DND-41 (cell line): ENCODE measurements around the gene HINT3.

Source experiments
- ATAC-seq: fragments of 200-7000 bp; cut with Tn5 transposase; 3 replicates; pipeline ENCODE4 v1.9.1; 2021; ENCODE audit warnings: low read depth; ENCODE audit not compliant: insufficient read depth
- DNase-seq: peaks from one replicate; pipeline ENCODE4 v3.0.0-alpha.2; 2020
- H2AFZ ChIP-seq: 2 replicates; pipeline ENCODE4 v1.6.0; 2012; ENCODE audit warnings: low read depth, low read length
- H3K27ac ChIP-seq: 2 replicates; pipeline ENCODE4 v1.5.1; 2012; ENCODE audit warnings: low read length, inconsistent platforms
- H3K27me3 ChIP-seq: fragments of 200-600 bp; sonication (generic); 2 replicates; pipeline ENCODE4 v1.6.0; 2012; ENCODE audit warnings: low read length, mild to moderate bottlenecking, inconsistent platforms; ENCODE audit not compliant: insufficient read depth, poor library complexity
- H3K36me3 ChIP-seq: 2 replicates; pipeline ENCODE4 v1.5.1; 2012; ENCODE audit warnings: low read length, inconsistent platforms; ENCODE audit not compliant: insufficient read depth
- H3K4me1 ChIP-seq: 2 replicates; pipeline ENCODE4 v1.5.1; 2012; ENCODE audit warnings: mild to moderate bottlenecking, low read length; ENCODE audit not compliant: insufficient read depth
- H3K4me2 ChIP-seq: 2 replicates; pipeline ENCODE4 v1.6.0; 2012; ENCODE audit warnings: mild to moderate bottlenecking, moderate library complexity, low read length, inconsistent platforms; ENCODE audit not compliant: insufficient read depth
- H3K4me3 ChIP-seq, 2 experiments: fragments of 200-600 bp in 1 of 2; shearing (Covaris generic) in 1 of 2; 2 replicates each; pipeline ENCODE4 v1.5.1; 2012 to 2016; ENCODE audit warnings: inconsistent platforms in 2 of 2, low read length in 2 of 2, mild to moderate bottlenecking in 2 of 2, low read depth in 1 of 2, moderate library complexity in 1 of 2
- H3K79me2 ChIP-seq: 2 replicates; pipeline ENCODE4 v1.6.0; 2012; ENCODE audit warnings: low read length, inconsistent platforms; ENCODE audit not compliant: insufficient read depth
- H3K9ac ChIP-seq: 2 replicates; pipeline ENCODE4 v1.6.0; 2012; ENCODE audit warnings: low read depth, mild to moderate bottlenecking, inconsistent platforms, low read length, moderate library complexity
- H3K9me3 ChIP-seq: 2 replicates; pipeline ENCODE4 v1.5.1; 2012; ENCODE audit warnings: low read length, moderate library complexity, mild to moderate bottlenecking, inconsistent platforms; ENCODE audit not compliant: insufficient read depth, severe bottlenecking
- H4K20me1 ChIP-seq: 2 replicates; pipeline ENCODE4 v1.6.0; 2012; ENCODE audit warnings: low read length; ENCODE audit not compliant: insufficient read depth
- CTCF ChIP-seq: IDR thresholded peaks from 2 replicates; pipeline ENCODE4 v1.5.1; 2012; ENCODE audit warnings: borderline replicate concordance, low read length, moderate library complexity, mild to moderate bottlenecking; ENCODE audit not compliant: poor library complexity, severe bottlenecking; ENCODE audit errors: extremely low read depth
- EZH2 ChIP-seq: IDR thresholded peaks from 3 replicates; pipeline ENCODE4 v1.6.1; 2012; ENCODE audit warnings: borderline replicate concordance, low read depth, mild to moderate bottlenecking, moderate library complexity, low read length, inconsistent platforms; ENCODE audit not compliant: severe bottlenecking

The HINT3 gene

DNA sequence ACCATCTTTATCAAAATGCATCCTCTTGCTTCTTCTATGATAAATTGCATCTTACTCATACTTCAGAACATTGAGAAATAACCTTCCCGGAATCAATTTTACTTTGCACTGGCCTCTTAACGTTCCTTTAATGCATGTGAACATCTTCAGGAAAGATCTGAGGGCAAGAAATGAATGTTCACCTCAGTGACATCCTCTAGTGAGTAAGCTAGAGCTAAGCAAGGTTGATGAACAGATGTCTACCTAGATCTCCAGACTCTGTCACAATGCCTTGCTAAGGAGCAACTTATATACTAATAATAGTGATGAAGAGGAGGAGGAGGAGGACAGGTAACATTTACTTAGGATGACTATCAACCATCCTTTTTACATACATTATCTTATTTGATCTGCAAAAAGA is 16.8 kb upstream of the HINT3 start:
- Histone ChIP-seq H3K9me3 (no peaks in the 10 kb centered on the region), H3K27me3 (peaks cover 8% of the 10 kb centered on the region), H3K79me2 (no peaks in the 10 kb centered on the region), H2AFZ (no peak overlapping the region), H3K36me3 (no peaks in the 10 kb centered on the region), H3K9ac (no peak overlapping the region), H4K20me1 (no peaks in the 10 kb centered on the region), H3K4me3 (no peak overlapping the region), H3K27ac (no peak overlapping the region), H3K4me2 (no peak overlapping the region), H3K4me1 (no peaks in the 10 kb centered on the region)
- ATAC-seq (no peak), DNase-seq (no peak)
- TF ChIP-seq EZH2 (no peak), CTCF (no peak)

DNA sequence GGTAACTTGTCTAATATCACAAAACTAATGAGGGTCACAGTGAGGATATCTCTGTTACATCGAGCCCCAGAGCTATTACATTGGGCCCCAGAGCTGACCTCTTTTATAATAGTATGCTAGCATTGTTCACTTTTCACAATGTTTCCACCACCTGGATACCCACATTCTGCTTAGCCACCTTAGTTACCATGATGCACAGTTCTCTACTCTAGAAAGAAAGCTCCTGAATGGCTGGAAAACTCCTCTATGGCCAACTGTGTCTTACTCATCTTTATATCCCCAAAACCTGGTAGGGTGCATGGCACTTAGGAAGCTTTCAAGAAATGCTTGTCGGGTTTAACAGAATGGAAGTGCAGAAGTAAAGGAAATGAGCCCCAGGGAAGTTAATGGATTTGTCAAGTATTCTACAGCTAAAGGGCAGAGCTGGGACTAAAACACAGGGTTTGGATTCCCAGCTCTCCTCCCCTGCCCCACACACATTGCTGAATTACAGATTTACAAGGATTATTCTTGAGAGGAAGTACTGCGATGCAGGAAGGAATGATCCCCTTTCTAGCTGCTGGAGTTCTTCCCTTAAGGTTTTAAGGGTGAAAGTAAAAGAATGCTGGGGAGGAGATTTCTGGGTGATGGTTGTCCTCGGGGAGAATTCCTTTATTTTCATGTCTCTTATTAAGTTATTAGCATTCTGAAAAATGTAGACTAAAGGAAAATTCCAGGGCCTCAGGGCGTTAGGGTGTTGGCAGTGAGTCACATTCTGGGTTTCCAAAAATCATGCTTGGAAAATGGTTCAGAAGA is 16.1 kb upstream of the HINT3 start:
- Histone ChIP-seq H3K4me2 (no peak overlapping the region), H3K9ac (no peak overlapping the region), H3K27ac (no peak overlapping the region), H2AFZ (no peak overlapping the region), H3K36me3 (no peaks in the 10 kb centered on the region), H3K4me1 (no peaks in the 10 kb centered on the region), H3K9me3 (no peaks in the 10 kb centered on the region), H3K79me2 (no peaks in the 10 kb centered on the region), H3K4me3 (no peak overlapping the region), H3K27me3 (peaks cover 8% of the 10 kb centered on the region), H4K20me1 (no peaks in the 10 kb centered on the region)
- TF ChIP-seq CTCF = no peak
- no peak for DNase-seq
- ATAC-seq = no peak

GRCh38 chr6:125942672-125943527 is 13.7 kb upstream of the HINT3 start:
- no peak overlapping the region for H3K9ac ChIP-seq
- H2AFZ ChIP-seq = no peak overlapping the region
- peaks cover 8% of the 10 kb centered on the region for H3K27me3 ChIP-seq
- TF ChIP-seq CTCF = no peak
- TF ChIP-seq EZH2 = no peak
- no peaks in the 10 kb centered on the region for H3K9me3 ChIP-seq
- H3K4me3 ChIP-seq = no peak overlapping the region
- no peak for DNase-seq
- H3K79me2 ChIP-seq = no peaks in the 10 kb centered on the region
- no peaks in the 10 kb centered on the region for H4K20me1 ChIP-seq
- no peak for ATAC-seq
- no peaks in the 10 kb centered on the region for H3K4me1 ChIP-seq
- H3K36me3 ChIP-seq = no peaks in the 10 kb centered on the region
- H3K4me2 ChIP-seq = no peak overlapping the region
- no peak overlapping the region for H3K27ac ChIP-seq
